Caco-2 (cell line): ENCODE results near the gene RUNX1. TPM values are rescaled to one million over a fixed set of nuclear protein-coding genes. Genes with fewer than 3 reads are reported as not detected.

ENCODE experiments used
- BruUV-seq: library from RNA; stranded (reverse); fragments of 400-500 nt; replicated peaks from 2 replicates; lab custom pipeline; 2021; lab: Mats Ljungman, UMichigan
- CTCF ChIA-PET: fragments of 300-600 bp; sonication (Branson Sonifier 250); formaldehyde crosslinking; loops from one replicate; lab custom pipeline; 2022; ENCODE audit warnings: antibody characterized with exemption; lab: Charles Lee
- POLR2A ChIA-PET: fragments of 300-600 bp; sonication (Branson Sonifier 250); formaldehyde crosslinking; loops from one replicate; lab custom pipeline; 2022; ENCODE audit warnings: antibody characterized with exemption; lab: Charles Lee
- DNase-seq, 2 experiments: peaks; one replicate each; pipeline versions ENCODE4 v3.0.0 to v3.0.0-alpha.2; 2020 to 2022
- H3K27me3 ChIP-seq: replicated peaks from 2 replicates; pipeline ENCODE4 v1.6.0; 2011; ENCODE audit warnings: low read length; ENCODE audit not compliant: control insufficient read depth, insufficient read depth
- H3K36me3 ChIP-seq: 2 replicates; pipeline ENCODE4 v1.5.1; 2011; ENCODE audit warnings: low read length; ENCODE audit not compliant: control insufficient read depth, insufficient read depth
- H3K4me1 ChIP-seq: fragments of 250-450 bp; sonication (Bioruptor Pico); 2 replicates; pipeline ENCODE4 v1.5.1; 2020; ENCODE audit warnings: mild to moderate bottlenecking
- H3K4me3 ChIP-seq: 2 replicates; pipeline ENCODE4 v1.5.1; 2011; ENCODE audit warnings: low read depth, mild to moderate bottlenecking, control low read depth, low read length
- H3K9me3 ChIP-seq: fragments of 250-450 bp; sonication (Bioruptor Pico); 2 replicates; pipeline ENCODE4 v1.5.1; 2020; ENCODE audit warnings: mild to moderate bottlenecking, moderate library complexity
- H3K27ac Mint-ChIP-seq: one replicate; pipeline ENCODE4 v1.8.0; 2022; ENCODE audit warnings: mixed read lengths; ENCODE audit not compliant: unreplicated experiment
- H3K27me3 Mint-ChIP-seq: one replicate; pipeline ENCODE4 v1.8.0; 2022; ENCODE audit warnings: mixed read lengths; ENCODE audit not compliant: insufficient read depth, unreplicated experiment
- H3K36me3 Mint-ChIP-seq: one replicate; pipeline ENCODE4 v1.8.0; 2022; ENCODE audit warnings: mild to moderate bottlenecking, mixed read lengths; ENCODE audit not compliant: insufficient read depth, unreplicated experiment
- H3K4me1 Mint-ChIP-seq: one replicate; pipeline ENCODE4 v1.8.0; 2022; ENCODE audit warnings: low read depth, mixed read lengths; ENCODE audit not compliant: unreplicated experiment
- H3K4me3 Mint-ChIP-seq: one replicate; pipeline ENCODE4 v1.8.0; 2022; ENCODE audit warnings: mild to moderate bottlenecking, moderate library complexity, mixed read lengths; ENCODE audit not compliant: unreplicated experiment
- H3K9me3 Mint-ChIP-seq: one replicate; pipeline ENCODE4 v1.8.0; 2022; ENCODE audit warnings: mixed read lengths; ENCODE audit not compliant: unreplicated experiment
- CTCF ChIP-seq, 2 experiments: fragments of 200-600 bp in 1 of 2; IDR thresholded peaks; 1 replicate in 1 of 2; 2 replicates in 1 of 2; pipeline versions ENCODE4 v1.5.1 to v1.8.0; 2011 to 2022; ENCODE audit warnings: antibody characterized with exemption in 1 of 2, control low read depth in 1 of 2, inconsistent platforms in 1 of 2, low read depth in 1 of 2, low read length in 1 of 2, mild to moderate bottlenecking in 1 of 2, moderate library complexity in 1 of 2; ENCODE audit not compliant: insufficient read depth in 1 of 2, severe bottlenecking in 1 of 2, unreplicated experiment in 1 of 2
- intact Hi-C: fragments of 100-400 bp; cut with micrococcal nuclease; formaldehyde crosslinking; loops from one replicate; pipeline ENCODE4 v1.10.0; 2022; ENCODE audit not compliant: unreplicated experiment
- total RNA-seq: library from RNA; stranded (reverse); gene quantifications from 2 replicates; pipeline ENCODE4 v1.2.3, GENCODE V29; 2022

The RUNX1 gene
- total RNA-seq, 1 experiment from 2014 or later, result 11.7 TPM

GRCh38 chr21:35041122-35041521 is 8.0 kb downstream of the RUNX1 start:
- Mint-ChIP-seq H3K4me3 (no peak overlapping the region), H3K36me3 (no peaks in the 10 kb centered on the region), H3K27me3 (no peaks in the 10 kb centered on the region), H3K27ac (no peak overlapping the region), H3K9me3 (no peaks in the 10 kb centered on the region), H3K4me1 (no peaks in the 10 kb centered on the region)
- no TSS peak for BruUV-seq
- POLR2A ChIA-PET, result no interaction called here
- H3K4me3 ChIP-seq, result no peak overlapping the region
- no peaks in the 10 kb centered on the region for H3K9me3 ChIP-seq
- peaks cover 19% of the 10 kb centered on the region for H3K4me1 ChIP-seq
- intact Hi-C loops, result no loop called here
- DNase-seq, result no peak
- no peak for TF ChIP-seq CTCF (IDR thresholded peaks at IDR 0.05; ENCODE audit: insufficient read depth in 1 of 2, low read depth in 1 of 2, low read length in 1 of 2, severe bottlenecking in 1 of 2, unreplicated experiment in 1 of 2)
- CTCF ChIA-PET, result no interaction called here
- H3K27me3 ChIP-seq, result no peaks in the 10 kb centered on the region
- no peaks in the 10 kb centered on the region for H3K36me3 ChIP-seq

DNA sequence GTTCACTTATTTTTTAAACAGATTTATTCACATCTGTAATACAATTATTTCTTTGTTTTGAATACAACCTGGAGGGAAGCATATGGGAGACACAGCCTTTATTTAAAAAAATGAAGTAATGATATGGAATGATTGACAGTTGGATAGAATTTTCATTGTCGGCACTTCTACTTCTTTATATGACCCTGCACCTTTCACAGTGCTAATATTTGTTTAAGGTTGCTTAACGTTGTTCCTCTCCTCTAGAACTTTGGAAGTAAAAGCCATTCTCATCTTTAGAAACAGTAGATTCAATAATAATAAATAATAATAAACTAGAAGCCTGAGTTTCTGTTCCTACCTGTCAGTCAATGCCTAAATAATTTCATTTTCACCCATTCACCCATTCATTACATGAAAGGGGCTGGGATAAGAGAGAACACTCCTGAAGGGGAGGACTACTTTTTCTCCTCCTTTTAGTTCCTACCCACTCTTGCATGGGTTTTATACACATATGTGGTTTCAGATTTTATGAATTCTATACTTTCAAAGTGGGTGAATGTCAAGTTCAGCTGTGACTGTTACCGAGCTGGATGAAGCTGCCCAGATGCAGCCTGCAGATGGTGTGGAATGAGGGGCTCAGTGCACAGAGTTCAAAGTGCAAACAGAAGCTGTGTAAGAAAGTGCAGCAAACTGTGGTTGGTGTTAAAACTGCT is 9.4 kb downstream of the RUNX1 start:
- Mint-ChIP-seq H3K27ac (no peak overlapping the region), H3K27me3 (no peaks in the 10 kb centered on the region), H3K36me3 (no peaks in the 10 kb centered on the region), H3K9me3 (no peaks in the 10 kb centered on the region), H3K4me1 (no peaks in the 10 kb centered on the region), H3K4me3 (no peak overlapping the region)
- CTCF ChIA-PET, result interaction anchor here (0.6 kb wide), 1 partner anchor 50 kb away, joined by 4 read pairs; no protein-coding TSS in a partner anchor
- POLR2A ChIA-PET, result no interaction called here
- no peak for DNase-seq
- Histone ChIP-seq H3K27me3 (no peaks in the 10 kb centered on the region), H3K36me3 (no peaks in the 10 kb centered on the region), H3K4me3 (no peak overlapping the region), H3K9me3 (no peaks in the 10 kb centered on the region), H3K4me1 (peaks cover 19% of the 10 kb centered on the region)
- no peak for TF ChIP-seq CTCF (IDR thresholded peaks at IDR 0.05; ENCODE audit: insufficient read depth in 1 of 2, low read depth in 1 of 2, low read length in 1 of 2, severe bottlenecking in 1 of 2, unreplicated experiment in 1 of 2)
- intact Hi-C loops, result loop anchor here (1.0 kb wide), 1 partner anchor 12 kb away; no protein-coding TSS in a partner anchor
- no TSS peak for BruUV-seq

DNA sequence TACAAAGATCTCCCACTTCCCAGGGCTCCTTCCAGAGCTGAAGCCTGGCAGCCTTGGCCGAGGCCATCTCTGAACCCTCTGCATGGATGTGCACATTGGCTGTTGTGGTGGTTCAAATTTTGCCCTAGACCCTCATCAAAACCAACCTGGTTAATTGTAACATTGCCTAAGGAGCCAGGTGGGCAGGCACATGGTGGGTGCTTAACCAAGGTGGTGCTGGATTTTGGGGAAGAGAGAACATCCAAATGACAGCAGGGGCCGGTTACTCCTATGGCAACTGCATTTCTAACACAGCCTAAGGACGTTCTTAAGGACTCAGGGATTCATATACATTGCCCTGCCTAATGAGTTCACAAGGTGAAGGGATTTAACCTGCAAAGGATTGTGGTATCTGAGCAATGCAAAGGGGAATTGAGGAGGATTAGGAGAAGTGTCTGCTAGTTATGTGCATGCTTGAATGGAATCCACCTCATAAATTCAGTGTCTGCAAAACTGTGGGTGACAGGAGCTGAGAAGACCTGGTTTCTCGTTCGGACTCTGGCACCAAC is 10.3 kb downstream of the RUNX1 start:
- ChIA-PET CTCF (no interaction called here), POLR2A (no interaction called here)
- no peak for TF ChIP-seq CTCF (IDR thresholded peaks at IDR 0.05; ENCODE audit: insufficient read depth in 1 of 2, low read depth in 1 of 2, low read length in 1 of 2, severe bottlenecking in 1 of 2, unreplicated experiment in 1 of 2)
- no peak overlapping the region for H3K27ac Mint-ChIP-seq
- no peaks in the 10 kb centered on the region for H3K9me3 Mint-ChIP-seq
- no peaks in the 10 kb centered on the region for H3K9me3 ChIP-seq
- no peaks in the 10 kb centered on the region for H3K27me3 Mint-ChIP-seq
- intact Hi-C loops, result loop anchor here (1.0 kb wide), 1 partner anchor 12 kb away; no protein-coding TSS in a partner anchor
- H3K27me3 ChIP-seq, result no peaks in the 10 kb centered on the region
- peaks cover 19% of the 10 kb centered on the region for H3K4me1 ChIP-seq
- no peaks in the 10 kb centered on the region for H3K36me3 ChIP-seq
- no peaks in the 10 kb centered on the region for H3K4me1 Mint-ChIP-seq
- BruUV-seq, result no TSS peak
- H3K4me3 Mint-ChIP-seq, result no peak overlapping the region
- H3K4me3 ChIP-seq, result no peak overlapping the region
- DNase-seq, result peak in 1 of 2 experiments; percentile 9
- H3K36me3 Mint-ChIP-seq, result no peaks in the 10 kb centered on the region
